Measurements from ENCODE around the gene PHAX. TPM values are rescaled to one million over a fixed set of nuclear protein-coding genes. Genes with fewer than 3 reads are reported as not detected.

Gene PHAX
- total RNA-seq, 1 experiment from 2014 or later, result 46.2 TPM

Other genes with a start within 250 kb of the PHAX start
- 4.1 TPM for gene GRAMD2B, start 177.5 kb upstream of the PHAX start, total RNA-seq (2021; ENCODE audit: unreplicated experiment)
- 52.9 TPM for gene ALDH7A1, start 5.7 kb upstream of the PHAX start, total RNA-seq (2021; ENCODE audit: unreplicated experiment)
- gene LMNB1, start 176.2 kb downstream of the PHAX start, total RNA-seq (2021; ENCODE audit: unreplicated experiment), result 122 TPM